ENCODE measurements around the gene LYPD8. TPM values are rescaled to one million over a fixed set of nuclear protein-coding genes. Genes with fewer than 3 reads are reported as not detected.

LYPD8 gene
- total RNA-seq, 1 donor from 2014 or later = not detected

DNA sequence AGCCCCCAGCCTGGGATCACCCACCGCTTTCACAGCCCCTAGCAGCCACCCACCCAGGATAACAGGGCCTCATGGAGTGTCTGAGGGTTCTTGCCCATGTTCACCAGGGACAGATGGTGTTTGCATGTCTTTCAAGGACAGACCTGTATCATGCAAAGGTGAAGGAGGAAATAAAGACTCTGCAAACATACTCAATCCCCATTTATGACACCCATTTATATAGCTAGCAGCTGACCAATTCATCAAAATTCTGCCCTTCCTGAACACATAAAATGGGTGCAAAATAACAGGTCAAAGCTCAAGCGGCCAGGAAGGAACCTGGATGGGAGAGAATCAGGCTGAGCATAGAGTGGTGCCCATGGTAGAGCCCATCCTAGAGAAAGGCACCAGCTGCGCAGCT is 32.8 kb upstream of the LYPD8 start:
- no peak for DNase-seq (ENCODE audit: low spot score, unreplicated experiment)
- TF ChIP-seq, protein P1, sequence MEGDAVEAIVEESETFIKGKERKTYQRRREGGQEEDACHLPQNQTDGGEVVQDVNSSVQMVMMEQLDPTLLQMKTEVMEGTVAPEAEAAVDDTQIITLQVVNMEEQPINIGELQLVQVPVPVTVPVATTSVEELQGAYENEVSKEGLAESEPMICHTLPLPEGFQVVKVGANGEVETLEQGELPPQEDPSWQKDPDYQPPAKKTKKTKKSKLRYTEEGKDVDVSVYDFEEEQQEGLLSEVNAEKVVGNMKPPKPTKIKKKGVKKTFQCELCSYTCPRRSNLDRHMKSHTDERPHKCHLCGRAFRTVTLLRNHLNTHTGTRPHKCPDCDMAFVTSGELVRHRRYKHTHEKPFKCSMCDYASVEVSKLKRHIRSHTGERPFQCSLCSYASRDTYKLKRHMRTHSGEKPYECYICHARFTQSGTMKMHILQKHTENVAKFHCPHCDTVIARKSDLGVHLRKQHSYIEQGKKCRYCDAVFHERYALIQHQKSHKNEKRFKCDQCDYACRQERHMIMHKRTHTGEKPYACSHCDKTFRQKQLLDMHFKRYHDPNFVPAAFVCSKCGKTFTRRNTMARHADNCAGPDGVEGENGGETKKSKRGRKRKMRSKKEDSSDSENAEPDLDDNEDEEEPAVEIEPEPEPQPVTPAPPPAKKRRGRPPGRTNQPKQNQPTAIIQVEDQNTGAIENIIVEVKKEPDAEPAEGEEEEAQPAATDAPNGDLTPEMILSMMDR (IDR thresholded peaks at IDR 0.05; ENCODE audit: unreplicated experiment) = no peak
- H3K36me3 Mint-ChIP-seq (ENCODE audit: insufficient read depth) = no peaks in the 10 kb centered on the region
- H3K4me1 Mint-ChIP-seq (ENCODE audit: low read depth) = no peaks in the 10 kb centered on the region
- H3K27me3 Mint-ChIP-seq = no peaks in the 10 kb centered on the region
- peaks cover 50% of the 10 kb centered on the region for H3K9me3 Mint-ChIP-seq (ENCODE audit: low read depth)
- no peak overlapping the region for H3K4me3 Mint-ChIP-seq (ENCODE audit: low read depth)
- H3K27ac Mint-ChIP-seq = no peak overlapping the region

DNA sequence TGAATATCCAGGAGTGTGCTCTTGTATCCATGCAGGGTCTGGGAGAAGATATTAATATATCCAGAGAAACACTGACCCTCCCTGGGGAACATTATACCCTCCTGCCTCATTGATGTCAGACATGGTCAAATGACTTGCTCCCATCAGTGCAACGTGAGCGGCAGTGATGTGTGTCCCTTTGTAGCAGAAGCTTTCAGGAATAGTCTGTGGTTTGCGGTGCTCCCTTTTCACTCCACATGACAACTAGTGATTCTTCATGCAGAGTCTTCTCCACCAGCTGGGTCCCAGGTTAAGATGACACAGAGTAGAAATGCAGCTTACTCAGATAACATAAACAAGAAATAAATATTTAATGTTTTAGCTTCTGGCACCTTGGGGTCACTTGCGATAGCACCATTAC is 31.9 kb upstream of the LYPD8 start:
- Mint-ChIP-seq H3K27ac (no peak overlapping the region), H3K4me3 (ENCODE audit: low read depth) (no peak overlapping the region), H3K27me3 (no peaks in the 10 kb centered on the region), H3K4me1 (ENCODE audit: low read depth) (no peaks in the 10 kb centered on the region), H3K36me3 (ENCODE audit: insufficient read depth) (peaks cover 1% of the 10 kb centered on the region), H3K9me3 (ENCODE audit: low read depth) (peaks cover 53% of the 10 kb centered on the region)
- DNase-seq (ENCODE audit: low spot score, unreplicated experiment) = no peak
- TF ChIP-seq, protein P1 (IDR thresholded peaks at IDR 0.05; ENCODE audit: unreplicated experiment) = no peak

DNA sequence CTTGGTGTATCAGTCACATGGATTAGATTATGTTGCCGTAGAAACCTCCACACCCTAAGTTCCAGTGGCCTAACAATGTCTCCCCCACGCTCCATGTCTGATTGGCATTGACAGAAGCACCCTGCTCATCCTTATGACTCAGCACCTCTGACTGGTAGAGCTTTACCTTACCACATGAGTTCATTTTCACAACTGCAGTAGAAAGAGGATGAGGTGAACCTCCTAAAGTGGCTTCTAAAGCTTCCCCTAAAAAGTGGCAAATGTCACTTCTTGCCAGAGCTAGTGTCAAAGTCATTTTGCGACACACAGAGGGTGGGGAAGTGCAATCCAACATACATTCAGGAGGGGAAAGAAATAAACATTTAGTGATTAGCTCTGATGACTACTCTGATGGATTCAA is 30.6 kb upstream of the LYPD8 start:
- DNase-seq (ENCODE audit: low spot score, unreplicated experiment) = no peak
- H3K9me3 Mint-ChIP-seq (ENCODE audit: low read depth) = peaks cover 60% of the 10 kb centered on the region
- TF ChIP-seq, protein P1 (IDR thresholded peaks at IDR 0.05; ENCODE audit: unreplicated experiment) = no peak
- H3K4me3 Mint-ChIP-seq (ENCODE audit: low read depth) = no peak overlapping the region
- no peak overlapping the region for H3K27ac Mint-ChIP-seq
- no peaks in the 10 kb centered on the region for H3K27me3 Mint-ChIP-seq
- no peaks in the 10 kb centered on the region for H3K4me1 Mint-ChIP-seq (ENCODE audit: low read depth)
- peaks cover 4% of the 10 kb centered on the region for H3K36me3 Mint-ChIP-seq (ENCODE audit: insufficient read depth)

DNA sequence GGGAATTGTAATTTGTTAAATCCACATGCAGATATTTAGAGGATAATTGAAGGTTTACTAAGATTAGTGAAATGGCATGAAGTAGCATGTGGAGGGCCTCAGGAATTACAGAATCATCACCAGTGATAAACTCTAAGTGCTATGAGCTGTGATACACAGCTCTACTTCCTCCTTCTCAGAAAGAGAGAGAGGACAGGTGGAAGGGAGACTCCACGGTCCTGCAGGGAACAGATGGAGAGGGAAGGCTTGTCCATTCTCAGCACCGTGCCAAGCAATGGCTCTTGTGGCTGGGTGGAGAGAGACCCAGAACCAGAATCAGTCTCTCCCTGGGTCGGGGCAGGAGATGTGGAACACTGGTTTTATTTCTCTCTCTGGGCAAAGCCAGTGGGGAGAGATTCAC is 27.8 kb upstream of the LYPD8 start:
- Mint-ChIP-seq H3K27ac (no peak overlapping the region), H3K36me3 (ENCODE audit: insufficient read depth) (peaks cover 4% of the 10 kb centered on the region)

DNA sequence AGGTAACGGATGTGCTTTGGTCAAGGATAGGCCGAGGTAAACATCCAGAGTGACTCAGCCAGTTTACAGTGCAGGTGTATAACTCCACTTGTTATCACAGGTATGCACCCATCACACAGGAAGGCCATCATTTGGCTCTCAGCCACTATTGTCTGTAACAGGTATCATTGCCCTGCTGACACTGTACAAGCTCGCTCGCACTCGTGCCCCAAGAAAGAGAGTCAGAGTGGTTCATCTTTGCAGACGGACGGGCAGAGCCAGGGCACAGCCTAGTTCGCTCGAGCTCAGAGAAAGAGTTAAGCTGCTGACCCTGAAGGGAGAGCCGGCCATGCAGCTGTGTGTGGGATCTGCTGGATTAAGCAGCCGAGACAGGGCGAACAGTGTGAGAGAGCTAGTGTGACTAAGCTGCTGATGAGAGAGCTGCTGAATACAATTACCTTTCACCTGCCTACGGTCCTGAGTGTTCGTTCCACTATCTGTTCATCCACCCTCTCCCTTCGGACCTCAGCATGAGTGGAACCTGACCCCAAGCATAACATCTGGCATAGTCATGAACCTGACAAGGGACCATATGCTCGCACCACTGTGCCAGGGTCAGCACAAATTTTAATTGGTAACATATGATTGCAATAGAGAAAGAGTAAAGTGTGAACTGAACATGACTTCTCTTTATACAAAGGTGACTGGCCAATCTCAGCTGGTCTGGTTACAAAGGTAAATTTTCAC is 27.0 kb upstream of the LYPD8 start:
- TF ChIP-seq, protein P1 (IDR thresholded peaks at IDR 0.05; ENCODE audit: unreplicated experiment) = no peak
- H3K4me3 Mint-ChIP-seq (ENCODE audit: low read depth) = no peak overlapping the region
- no peak overlapping the region for H3K27ac Mint-ChIP-seq
- H3K36me3 Mint-ChIP-seq (ENCODE audit: insufficient read depth) = peaks cover 4% of the 10 kb centered on the region
- peaks cover 57% of the 10 kb centered on the region for H3K9me3 Mint-ChIP-seq (ENCODE audit: low read depth)
- DNase-seq (ENCODE audit: low spot score, unreplicated experiment) = no peak
- no peaks in the 10 kb centered on the region for H3K27me3 Mint-ChIP-seq
- H3K4me1 Mint-ChIP-seq (ENCODE audit: low read depth) = no peaks in the 10 kb centered on the region

More for the DNA sequence above, 27.8 kb upstream of the LYPD8 start:
- H3K4me3 Mint-ChIP-seq (ENCODE audit: low read depth) = no peak overlapping the region
- no peaks in the 10 kb centered on the region for H3K27me3 Mint-ChIP-seq
- peaks cover 57% of the 10 kb centered on the region for H3K9me3 Mint-ChIP-seq (ENCODE audit: low read depth)
- TF ChIP-seq, protein P1 (IDR thresholded peaks at IDR 0.05; ENCODE audit: unreplicated experiment) = no peak
- no peak for DNase-seq (ENCODE audit: low spot score, unreplicated experiment)
- H3K4me1 Mint-ChIP-seq (ENCODE audit: low read depth) = no peaks in the 10 kb centered on the region

Data from progenitor cell of endocrine pancreas (in vitro differentiated cells).